Adrenal gland (tissue), 12 donors: ENCODE data around the gene ZNF804A. TPM values are rescaled to one million over a fixed set of nuclear protein-coding genes. Genes with fewer than 3 reads are reported as not detected.

Experiments
- DNase-seq, 7 donors: peaks; one replicate each; pipeline ENCODE4 v3.0.0-alpha.2; 2019 to 2020
- H3K27ac ChIP-seq, 5 donors: fragments of 200-600 bp; sonication (generic) in 4 of 5; 1 replicate in 3 of 5; 2 replicates in 2 of 5; pipeline versions ENCODE4 v1.5.1 to v1.8.0; 2016 to 2020; ENCODE audit warnings: mild to moderate bottlenecking in 1 of 5
- H3K27me3 ChIP-seq: fragments of 200-600 bp; 2 replicates; pipeline ENCODE4 v1.8.0; 2021
- H3K36me3 ChIP-seq, 2 donors: fragments of 200-600 bp; replicated peaks in 1 of 2; 1 replicate in 1 of 2; 2 replicates in 1 of 2; pipeline versions ENCODE4 v1.5.1 to v1.8.0; 2018 to 2022
- H3K4me1 ChIP-seq, 2 donors: fragments of 200-600 bp; replicated peaks in 1 of 2; 1 replicate in 1 of 2; 2 replicates in 1 of 2; pipeline versions ENCODE4 v1.5.1 to v1.8.0; 2018 to 2021
- H3K4me3 ChIP-seq, 4 donors: fragments of 200-600 bp; sonication (generic) in 3 of 4; one replicate each; pipeline ENCODE4 v1.5.1; 2016 to 2018
- H3K9me3 ChIP-seq, 3 donors: fragments of 200-600 bp; sonication (generic) in 1 of 3; replicated peaks in 1 of 3; 1 replicate in 2 of 3; 2 replicates in 1 of 3; pipeline versions ENCODE4 v1.5.1 to v1.8.0; 2016 to 2021
- CTCF ChIP-seq, 6 experiments: fragments of 450-650 bp in 4 of 6; fragments of 200-600 bp in 2 of 6; sonication (generic) in 1 of 6; IDR thresholded peaks; 1 replicate in 5 of 6; 2 replicates in 1 of 6; pipeline versions ENCODE4 v1.5.1 to v1.8.0; 2016 to 2021; ENCODE audit warnings: antibody characterized with exemption in 6 of 6, mild to moderate bottlenecking in 2 of 6, moderate library complexity in 1 of 6
- POLR2A ChIP-seq, 2 donors: fragments of 450-650 bp; IDR thresholded peaks; one replicate each; pipeline ENCODE4 v1.6.1; 2017; ENCODE audit warnings: antibody characterized with exemption in 2 of 2, mild to moderate bottlenecking in 2 of 2, moderate library complexity in 1 of 2
- WGBS, 4 donors: extraction: QIAGEN DNeasy Blood & Tissue Kit in 2 of 4; methylation state at CpG; one replicate each; pipeline versions ENCODE4 v1.1.5 to v1.1.7; 2013 to 2017; 5-methylcytosine and 5-hydroxymethylcytosine counted together
- intact Hi-C, 2 donors: fragments of 100-400 bp; cut with DNase I; formaldehyde crosslinking; loops; one replicate each; pipeline versions ENCODE4 v1.14.1 to v1.15.0; 2022 to 2023
- polyA plus RNA-seq, 3 donors: library from polyadenylated mRNA; stranded (reverse); fragments of 200-250 nt in 2 of 3; fragments of 350-450 nt in 1 of 3; fragmentation: Illumina TruSeq in 1 of 3; extraction: RNeasy Lipid Tissue Mini Kit (QIAGEN cat#74804) in 1 of 3; gene quantifications; one replicate each; pipeline ENCODE4 v1.2.3, GENCODE V29; 2013 to 2014
- total RNA-seq, 9 donors: library from RNA; depleted of rRNA in 4 of 9; stranded (reverse); fragments of >200 nt in 4 of 9; fragments of 120-200 nt in 1 of 9; fragmentation: NEBNext Ultra II Directional in 1 of 9; extraction: Animal tissue kit (Norgen Biotek cat#: 25700) in 1 of 9; gene quantifications; one replicate each; pipeline versions ENCODE4 v1.1.0 to v1.2.4, GENCODE V29; 2013 to 2023
- donor health status: healthy with polysubstance abuse.
- donor health status: Bipolar disorder and iron deficiency.
- donor health status: DM: yes; HTN: yes; CAD: no.
- donor health status: DM: no; HTN: no; CAD: no.
- donor health status: DM: no; HTN: no; CAD: no.
- donor health status: DM: yes; HTN: yes; CAD: no.

Gene ZNF804A
- total and polyA plus RNA-seq, 12 donors, result 0.07 to 0.89 (median 0.14) TPM; not detected in 1

GRCh38 chr2:184921676-184922075 is 323.3 kb downstream of the ZNF804A start:
- no peak for DNase-seq
- no peak overlapping the region for H3K27ac ChIP-seq
- H3K27me3 ChIP-seq, result no peaks in the 10 kb centered on the region
- H3K4me1 ChIP-seq, result no peaks in the 10 kb centered on the region
- peaks cover 0 to 10% (median 0%) of the 10 kb centered on the region in 3 donors for H3K9me3 ChIP-seq
- H3K4me3 ChIP-seq, result no peak overlapping the region
- intact Hi-C loops, result no loop called here
- TF ChIP-seq CTCF (IDR thresholded peaks at IDR 0.05) (no peak), POLR2A (IDR thresholded peaks at IDR 0.05) (no peak)
- 46 to 55% (median 54%) methylated on average over 2 of the region's 2 CpGs for WGBS, 4 donors
- no peaks in the 10 kb centered on the region for H3K36me3 ChIP-seq

- Histone ChIP-seq H3K27me3 (no peaks in the 10 kb centered on the region), H3K27ac (no peak overlapping the region), H3K4me3 (no peak overlapping the region), H3K9me3 (peaks cover 0 to 10% (median 0%) of the 10 kb centered on the region in 3 donors), H3K4me1 (no peaks in the 10 kb centered on the region), H3K36me3 (no peaks in the 10 kb centered on the region)
- DNase-seq, result no peak
- TF ChIP-seq CTCF (IDR thresholded peaks at IDR 0.05) (no peak), POLR2A (IDR thresholded peaks at IDR 0.05) (no peak)
- intact Hi-C loops, result no loop called here
- 74 to 90% (median 80%) methylated on average over 1 of the region's 1 CpG for WGBS, 4 donors
These were observed 325.4 kb downstream of the ZNF804A start for GRCh38 chr2:184923751-184924150.

GRCh38 chr2:184927040-184927439 is 328.7 kb downstream of the ZNF804A start:
- no peak for TF ChIP-seq POLR2A (IDR thresholded peaks at IDR 0.05)
- no peak for TF ChIP-seq CTCF (IDR thresholded peaks at IDR 0.05)
- H3K27me3 ChIP-seq, result no peaks in the 10 kb centered on the region
- 73 to 94% (median 90%) methylated on average over 2 of the region's 2 CpGs for WGBS, 4 donors
- H3K27ac ChIP-seq, result no peak overlapping the region
- intact Hi-C loops, result no loop called here
- peaks cover 0 to 10% (median 0%) of the 10 kb centered on the region in 3 donors for H3K9me3 ChIP-seq
- no peak overlapping the region for H3K4me3 ChIP-seq
- no peaks in the 10 kb centered on the region for H3K4me1 ChIP-seq
- no peaks in the 10 kb centered on the region for H3K36me3 ChIP-seq
- DNase-seq, result no peak

- Histone ChIP-seq H3K4me3 (no peak overlapping the region), H3K27ac (no peak overlapping the region), H3K36me3 (no peaks in the 10 kb centered on the region), H3K4me1 (no peaks in the 10 kb centered on the region), H3K27me3 (no peaks in the 10 kb centered on the region), H3K9me3 (no peaks in the 10 kb centered on the region)
- TF ChIP-seq POLR2A (IDR thresholded peaks at IDR 0.05), result no peak
- DNase-seq, result no peak
- intact Hi-C loops, result no loop called here
These were observed 338.4 kb downstream of the ZNF804A start for GRCh38 chr2:184936761-184937160.

GRCh38 chr2:184938221-184938985 is 340.1 kb downstream of the ZNF804A start:
- Histone ChIP-seq H3K27me3 (no peaks in the 10 kb centered on the region), H3K4me1 (no peaks in the 10 kb centered on the region), H3K4me3 (no peak overlapping the region), H3K9me3 (no peaks in the 10 kb centered on the region), H3K27ac (no peak overlapping the region), H3K36me3 (no peaks in the 10 kb centered on the region)
- intact Hi-C loops, result no loop called here
- 79 to 86% (median 81%) methylated on average over 5 of the region's 5 CpGs for WGBS, 4 donors
- no peak for DNase-seq
- TF ChIP-seq CTCF (IDR thresholded peaks at IDR 0.05) (no peak), POLR2A (IDR thresholded peaks at IDR 0.05) (no peak)
